GM12878 (cell line): ENCODE results near the gene BLOC1S2. TPM values are rescaled to one million over a fixed set of nuclear protein-coding genes. Genes with fewer than 3 reads are reported as not detected.
"Not testable (repeated sequence)": the region's sequence is repeated elsewhere in the genome, so short reads cannot be mapped to it uniquely, and the experiment has no call there.

Experiments used
- ATAC-seq: fragments of 200-7000 bp; cut with Tn5 transposase; 3 replicates; pipeline ENCODE4 v1.9.1; 2020; ENCODE audit warnings: mild to moderate bottlenecking, moderate library complexity
- BruUV-seq: library from RNA; stranded (reverse); fragments of 400-500 nt; replicated peaks from 2 replicates; lab custom pipeline; 2021; lab: Mats Ljungman, UMichigan
- CTCF ChIA-PET: fragments of 300-600 bp; sonication (Branson Sonifier 250); formaldehyde crosslinking; extraction: SDS; loops from one replicate; lab custom pipeline; 2021; ENCODE audit warnings: inconsistent platforms; lab: Yijun Ruan, JAX
- POLR2A ChIA-PET: fragments of 350-600 bp; formaldehyde crosslinking; extraction: SDS; loops from one replicate; lab custom pipeline; 2021; ENCODE audit warnings: inconsistent platforms; lab: Charles Lee
- RAD21 ChIA-PET: fragments of 300-600 bp; sonication (Branson Sonifier 250); formaldehyde crosslinking; loops from one replicate; lab custom pipeline; 2023; ENCODE audit warnings: antibody characterized with exemption; ENCODE audit not compliant: unreplicated experiment; lab: Charles Lee
- SMC1A ChIA-PET: fragments of 300-600 bp; sonication (Branson Sonifier 250); formaldehyde crosslinking; loops from one replicate; lab custom pipeline; 2023; ENCODE audit not compliant: unreplicated experiment, uncharacterized antibody; lab: Charles Lee
- DNase-seq: peaks from one replicate; pipeline ENCODE4 v3.0.0-alpha.2; 2011; ENCODE audit warnings: low read depth, low spot score
- FAIRE-seq: peaks from 3 replicates; lab custom pipeline; 2011; peaks lifted over from hg19 to GRCh38; lab: Jason Lieb, UNC
- H2AFZ ChIP-seq: 2 replicates; pipeline ENCODE4 v1.6.0; 2011; ENCODE audit warnings: low read depth, low read length, control low read depth; ENCODE audit not compliant: control insufficient read depth
- H3K27ac ChIP-seq: 2 replicates; pipeline ENCODE4 v1.5.1; 2011; ENCODE audit warnings: control low read depth; ENCODE audit not compliant: control insufficient read depth, insufficient read depth
- H3K27me3 ChIP-seq, 2 experiments: replicated peaks in 1 of 2; 2 replicates each; pipeline versions ENCODE4 v1.6.0 to v1.6.1; 2011; ENCODE audit warnings: low read length in 1 of 2; ENCODE audit not compliant: control insufficient read depth in 2 of 2, insufficient read depth in 2 of 2
- H3K36me3 ChIP-seq, 2 experiments: 2 replicates each; pipeline ENCODE4 v1.5.1; 2011; ENCODE audit warnings: low read length in 1 of 2; ENCODE audit not compliant: control insufficient read depth in 2 of 2, insufficient read depth in 2 of 2
- H3K4me1 ChIP-seq: 2 replicates; pipeline ENCODE4 v1.6.1; 2011; ENCODE audit warnings: mild to moderate bottlenecking, low read length, moderate library complexity, mixed read lengths; ENCODE audit not compliant: control insufficient read depth, insufficient read depth
- H3K4me2 ChIP-seq: 2 replicates; pipeline ENCODE4 v1.6.0; 2011; ENCODE audit warnings: control low read depth; ENCODE audit not compliant: control insufficient read depth, insufficient read depth
- H3K4me3 ChIP-seq: fragments of 200-600 bp; sonication (generic); 2 replicates; pipeline ENCODE4 v1.5.1; 2016
- H3K79me2 ChIP-seq: 2 replicates; pipeline ENCODE4 v1.6.0; 2011; ENCODE audit warnings: low read length; ENCODE audit not compliant: control insufficient read depth, insufficient read depth
- H3K9ac ChIP-seq: 2 replicates; pipeline ENCODE4 v1.8.0; 2011; ENCODE audit warnings: low read length, control low read depth, mixed read lengths; ENCODE audit not compliant: control insufficient read depth, insufficient read depth
- H3K9me3 ChIP-seq: replicated peaks from 3 replicates; pipeline ENCODE4 v1.5.1; 2011; ENCODE audit warnings: mild to moderate bottlenecking, low read length; ENCODE audit not compliant: control insufficient read depth, insufficient read depth
- H4K20me1 ChIP-seq: 2 replicates; pipeline ENCODE4 v1.6.0; 2011; ENCODE audit not compliant: control insufficient read depth, insufficient read depth
- CHD4 ChIP-seq: fragments of 200-600 bp; sonication (generic); IDR thresholded peaks from 2 replicates; pipeline ENCODE4 v1.6.1; 2016; ENCODE audit warnings: mild to moderate bottlenecking
- TCF7 ChIP-seq: IDR thresholded peaks from 2 replicates; pipeline ENCODE4 v1.6.1; 2014; ENCODE audit warnings: antibody characterized with exemption, borderline replicate concordance
- USF2 ChIP-seq: IDR thresholded peaks from 2 replicates; pipeline ENCODE4 v1.6.1; 2011; ENCODE audit warnings: low read depth, low read length, improper control_type of control experiment, borderline replicate concordance
- ZBTB11 ChIP-seq: fragments of 450-650 bp; formaldehyde crosslinking; IDR thresholded peaks from 2 replicates; pipeline ENCODE4 v1.5.0; 2022; ENCODE audit warnings: mild to moderate bottlenecking, missing genetic modification characterization
- ZNF24 ChIP-seq: fragments of 450-650 bp; IDR thresholded peaks from 2 replicates; pipeline ENCODE4 v1.6.1; 2017; ENCODE audit warnings: antibody characterized with exemption, mild to moderate bottlenecking
- WGBS: methylation state at CpG from one replicate; pipeline ENCODE4 v1.1.6; 2016; ENCODE audit warnings: low lambda C conversion rate; ENCODE audit not compliant: insufficient replicate concordance, insufficient coverage; ENCODE audit errors: missing lambda C conversion rate; 5-methylcytosine and 5-hydroxymethylcytosine counted together
- in situ Hi-C: fragments of 300-500 bp; cut with MboI; formaldehyde crosslinking; loops from 9 replicates; pipeline ENCODE4 v1.14.3; 2018; ENCODE audit warnings: mixed read lengths
- intact Hi-C: fragments of 100-400 bp; cut with micrococcal nuclease; formaldehyde crosslinking; loops from one replicate; pipeline ENCODE4 v1.14.2; 2022; ENCODE audit not compliant: unreplicated experiment
- polyA plus RNA-seq, 11 experiments: library from polyadenylated mRNA; depleted of rRNA in 4 of 11; unstranded in 6 of 11; stranded (reverse) in 5 of 11; fragments of >200 nt; fragmentation: Nextera tagmentation in 4 of 11; fragmentation: Illumina TruSeq in 1 of 11; extraction: Ambion mirVana in 4 of 11; extraction: Trizol in 1 of 11; gene quantifications; 1 replicate in 1 of 11; 2 replicates in 10 of 11; pipeline versions ENCODE4 v1.2.1 to v1.2.3, GENCODE V29; 2011 to 2016; ENCODE audit warnings: inconsistent platforms in 2 of 11, missing spikeins in 2 of 11, low read depth in 1 of 11
- total RNA-seq, 4 experiments: library from RNA; depleted of rRNA in 3 of 4; stranded (reverse); fragments of >200 nt in 3 of 4; fragmentation: Illumina TruSeq in 1 of 4; extraction: Trizol in 1 of 4; gene quantifications; 2 replicates each; pipeline versions ENCODE4 v1.2.1 to v1.2.3, GENCODE V29; 2013 to 2021

The BLOC1S2 gene
- total and polyA plus RNA-seq, 10 of the 15 experiments (the other 5 are each of a cell fraction or from before 2014, with no cell fraction given): 58.6 to 164 (median 79.5) TPM

- no peak for TF ChIP-seq ZBTB11 (CRISPR knock-in tag)
- no peak for TF ChIP-seq CHD4
- TF ChIP-seq ZNF24: no peak
- no peak for TF ChIP-seq USF2
- TF ChIP-seq TCF7: no peak
Measured at GRCh38 chr10:100303724-100304319, 17.3 kb upstream of the BLOC1S2 start (continued).

GRCh38 chr10:100301123-100301522, 14.6 kb upstream of the BLOC1S2 start:
- H3K4me2 ChIP-seq, H3K36me3 ChIP-seq, H2AFZ ChIP-seq, CTCF ChIA-PET, H3K4me1 ChIP-seq, FAIRE-seq, intact Hi-C loops, H4K20me1 ChIP-seq, BruUV-seq, in situ Hi-C loops, H3K27ac ChIP-seq, RAD21 ChIA-PET, H3K9ac ChIP-seq, DNase-seq, SMC1A ChIA-PET, POLR2A ChIA-PET, H3K4me3 ChIP-seq, ATAC-seq, H3K9me3 ChIP-seq, H3K27me3 ChIP-seq, H3K79me2 ChIP-seq: not testable (repeated sequence)
- 20% methylated on average over 5 of the region's 5 CpGs for WGBS
